Keratinocyte (primary cell): ENCODE data around the gene SLC34A3.

Experiments used
- CTCF ChIP-seq, 3 experiments: IDR thresholded peaks in 1 of 3; conservative IDR thresholded peaks in 1 of 3; optimal IDR thresholded peaks in 1 of 3; 2 replicates in 2 of 3; 3 replicates in 1 of 3; pipeline versions ENCODE3 to v1.5.1; 2011; ENCODE audit warnings: low read length in 3 of 3, mild to moderate bottlenecking in 3 of 3, moderate library complexity in 2 of 3, control low read depth in 1 of 3, inconsistent platforms in 1 of 3; ENCODE audit not compliant: insufficient read depth in 2 of 3; ENCODE audit errors: extremely low read depth in 1 of 3
- EZH2 ChIP-seq: IDR thresholded peaks from one replicate; pipeline ENCODE4 v1.6.1; 2012; ENCODE audit warnings: inconsistent platforms, mild to moderate bottlenecking, low read length, moderate library complexity

GRCh38 chr9:137195525-137196220 lies 35.0 kb upstream of the SLC34A3 start:
- no peak for TF ChIP-seq EZH2
- TF ChIP-seq CTCF (optimal IDR thresholded peaks at IDR 0.05 in 1 of 3, IDR thresholded peaks at IDR 0.05 in 1 of 3, conservative IDR thresholded peaks at IDR 0.05 in 1 of 3; ENCODE audit: extremely low read depth in 1 of 3, insufficient read depth in 2 of 3, low read length in 3 of 3) = no peak
